Smooth muscle cell (in vitro differentiated cells): ENCODE data around the gene NCAN. TPM values are rescaled to one million over a fixed set of nuclear protein-coding genes. Genes with fewer than 3 reads are reported as not detected.

ENCODE experiments used
- DNase-seq: peaks from one replicate; lab custom pipeline; 2025; ENCODE audit not compliant: unreplicated experiment; lab: John Stamatoyannopoulos, UW
- H2AFZ ChIP-seq: fragments of 200-600 bp; sonication (generic); 2 replicates; pipeline ENCODE4 v1.6.0; 2016; ENCODE audit warnings: antibody characterized with exemption, low read depth, mild to moderate bottlenecking
- H3F3A ChIP-seq: fragments of 200-600 bp; sonication (generic); 2 replicates; pipeline ENCODE4 v1.6.0; 2017; ENCODE audit warnings: antibody characterized with exemption, low read depth
- H3K27ac ChIP-seq: fragments of 200-600 bp; sonication (generic); 2 replicates; pipeline ENCODE4 v1.5.1; 2016; ENCODE audit warnings: low read depth, mild to moderate bottlenecking
- H3K27me3 ChIP-seq: fragments of 200-600 bp; sonication (generic); 2 replicates; pipeline ENCODE4 v1.6.1; 2016; ENCODE audit warnings: low read depth, mild to moderate bottlenecking
- H3K36me3 ChIP-seq: fragments of 200-600 bp; sonication (generic); 2 replicates; pipeline ENCODE4 v1.5.1; 2016; ENCODE audit warnings: low read depth
- H3K4me1 ChIP-seq: fragments of 200-600 bp; sonication (generic); 2 replicates; pipeline ENCODE4 v1.5.1; 2016; ENCODE audit warnings: low read depth
- H3K4me2 ChIP-seq: fragments of 200-600 bp; sonication (generic); 2 replicates; pipeline ENCODE4 v1.6.0; 2016; ENCODE audit warnings: mild to moderate bottlenecking
- H3K4me3 ChIP-seq: fragments of 200-600 bp; sonication (generic); 2 replicates; pipeline ENCODE4 v1.5.1; 2016; ENCODE audit warnings: mild to moderate bottlenecking
- H3K79me2 ChIP-seq: fragments of 200-600 bp; sonication (generic); 2 replicates; pipeline ENCODE4 v1.6.0; 2016; ENCODE audit warnings: low read depth, mild to moderate bottlenecking
- H3K9ac ChIP-seq: fragments of 200-600 bp; sonication (generic); 2 replicates; pipeline ENCODE4 v1.6.0; 2016; ENCODE audit warnings: low read depth
- H3K9me3 ChIP-seq: fragments of 200-600 bp; sonication (generic); replicated peaks from 2 replicates; pipeline ENCODE4 v1.5.1; 2016; ENCODE audit warnings: low read depth
- H4K20me1 ChIP-seq: fragments of 200-600 bp; sonication (generic); 2 replicates; pipeline ENCODE4 v1.6.0; 2016; ENCODE audit warnings: low read depth
- WGBS: methylation state at CpG from one replicate; pipeline ENCODE4 v1.1.7; 2016; ENCODE audit warnings: low lambda C conversion rate; 5-methylcytosine and 5-hydroxymethylcytosine counted together
- polyA plus RNA-seq: library from polyadenylated mRNA; unstranded; fragments of >200 nt; fragmentation: Nextera tagmentation; extraction: Ambion mirVana; gene quantifications from 2 replicates; pipeline ENCODE4 v1.2.1, GENCODE V29; 2016
- total RNA-seq: library from RNA; depleted of rRNA; stranded (reverse); fragments of >200 nt; gene quantifications from 2 replicates; pipeline ENCODE4 v1.2.3, GENCODE V29; 2014
- TF ChIP-seq, protein P1 (sequence below): fragments of 200-600 bp; sonication (generic); IDR thresholded peaks from 2 replicates; pipeline ENCODE4 v1.5.1; 2017; ENCODE audit warnings: borderline replicate concordance, mild to moderate bottlenecking, antibody characterized with exemption; ENCODE audit not compliant: insufficient read depth, poor library complexity, severe bottlenecking

The NCAN gene
- total and polyA plus RNA-seq, 2 experiments from 2014 or later: not detected

DNA sequence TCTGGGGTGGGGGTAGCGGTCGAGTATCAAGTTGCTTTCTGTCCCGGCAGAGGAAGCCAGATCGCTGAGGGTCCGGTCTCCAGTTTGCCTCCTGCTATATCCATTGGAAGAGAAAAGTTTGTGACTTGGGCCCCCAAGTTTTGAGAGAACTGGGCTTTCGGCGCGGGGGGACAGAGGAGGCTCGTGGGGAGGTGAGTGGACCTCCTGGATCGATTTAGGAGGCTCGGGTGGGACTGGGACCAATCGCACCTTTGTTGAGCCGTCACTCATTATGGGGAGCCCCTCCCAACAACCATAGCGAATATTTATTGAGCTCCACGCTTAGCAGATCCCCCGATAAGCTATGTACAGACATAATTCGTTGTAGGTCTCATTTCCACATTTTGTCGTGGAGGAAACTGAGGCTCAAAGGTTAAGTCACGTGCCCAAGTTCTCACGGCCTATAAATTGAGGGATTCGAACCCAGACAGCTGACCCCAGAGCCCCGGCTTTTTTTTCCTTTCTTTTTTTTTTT lies 18.8 kb upstream of the NCAN start:
- Histone ChIP-seq H3F3A (no peaks in the 10 kb centered on the region), H2AFZ (peak overlapping the region; percentile 88), H3K4me3 (peak overlapping the region; percentile 100), H3K27me3 (no peaks in the 10 kb centered on the region), H3K9ac (peak overlapping the region; percentile 80), H3K79me2 (peaks cover 29% of the 10 kb centered on the region), H3K27ac (no peak overlapping the region), H3K4me2 (peak overlapping the region; percentile 89), H3K4me1 (peaks cover 8% of the 10 kb centered on the region), H3K9me3 (no peaks in the 10 kb centered on the region), H3K36me3 (no peaks in the 10 kb centered on the region), H4K20me1 (no peaks in the 10 kb centered on the region)
- 6% methylated on average over 22 of the region's 22 CpGs for WGBS
- TF ChIP-seq, protein P1, sequence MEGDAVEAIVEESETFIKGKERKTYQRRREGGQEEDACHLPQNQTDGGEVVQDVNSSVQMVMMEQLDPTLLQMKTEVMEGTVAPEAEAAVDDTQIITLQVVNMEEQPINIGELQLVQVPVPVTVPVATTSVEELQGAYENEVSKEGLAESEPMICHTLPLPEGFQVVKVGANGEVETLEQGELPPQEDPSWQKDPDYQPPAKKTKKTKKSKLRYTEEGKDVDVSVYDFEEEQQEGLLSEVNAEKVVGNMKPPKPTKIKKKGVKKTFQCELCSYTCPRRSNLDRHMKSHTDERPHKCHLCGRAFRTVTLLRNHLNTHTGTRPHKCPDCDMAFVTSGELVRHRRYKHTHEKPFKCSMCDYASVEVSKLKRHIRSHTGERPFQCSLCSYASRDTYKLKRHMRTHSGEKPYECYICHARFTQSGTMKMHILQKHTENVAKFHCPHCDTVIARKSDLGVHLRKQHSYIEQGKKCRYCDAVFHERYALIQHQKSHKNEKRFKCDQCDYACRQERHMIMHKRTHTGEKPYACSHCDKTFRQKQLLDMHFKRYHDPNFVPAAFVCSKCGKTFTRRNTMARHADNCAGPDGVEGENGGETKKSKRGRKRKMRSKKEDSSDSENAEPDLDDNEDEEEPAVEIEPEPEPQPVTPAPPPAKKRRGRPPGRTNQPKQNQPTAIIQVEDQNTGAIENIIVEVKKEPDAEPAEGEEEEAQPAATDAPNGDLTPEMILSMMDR: no peak
- DNase-seq: no peak

GRCh38 chr19:19193926-19194325 lies 17.8 kb upstream of the NCAN start:
- WGBS: 96% methylated on average over 5 of the region's 5 CpGs
- Histone ChIP-seq H3K4me3 (no peak overlapping the region), H3K9me3 (no peaks in the 10 kb centered on the region), H3K36me3 (no peaks in the 10 kb centered on the region), H3K79me2 (peaks cover 29% of the 10 kb centered on the region), H3F3A (no peaks in the 10 kb centered on the region), H3K27ac (no peak overlapping the region), H3K27me3 (no peaks in the 10 kb centered on the region), H4K20me1 (no peaks in the 10 kb centered on the region), H2AFZ (no peak overlapping the region), H3K9ac (no peak overlapping the region), H3K4me1 (peaks cover 8% of the 10 kb centered on the region), H3K4me2 (no peak overlapping the region)
- TF ChIP-seq, protein P1: no peak
- no peak for DNase-seq

DNA sequence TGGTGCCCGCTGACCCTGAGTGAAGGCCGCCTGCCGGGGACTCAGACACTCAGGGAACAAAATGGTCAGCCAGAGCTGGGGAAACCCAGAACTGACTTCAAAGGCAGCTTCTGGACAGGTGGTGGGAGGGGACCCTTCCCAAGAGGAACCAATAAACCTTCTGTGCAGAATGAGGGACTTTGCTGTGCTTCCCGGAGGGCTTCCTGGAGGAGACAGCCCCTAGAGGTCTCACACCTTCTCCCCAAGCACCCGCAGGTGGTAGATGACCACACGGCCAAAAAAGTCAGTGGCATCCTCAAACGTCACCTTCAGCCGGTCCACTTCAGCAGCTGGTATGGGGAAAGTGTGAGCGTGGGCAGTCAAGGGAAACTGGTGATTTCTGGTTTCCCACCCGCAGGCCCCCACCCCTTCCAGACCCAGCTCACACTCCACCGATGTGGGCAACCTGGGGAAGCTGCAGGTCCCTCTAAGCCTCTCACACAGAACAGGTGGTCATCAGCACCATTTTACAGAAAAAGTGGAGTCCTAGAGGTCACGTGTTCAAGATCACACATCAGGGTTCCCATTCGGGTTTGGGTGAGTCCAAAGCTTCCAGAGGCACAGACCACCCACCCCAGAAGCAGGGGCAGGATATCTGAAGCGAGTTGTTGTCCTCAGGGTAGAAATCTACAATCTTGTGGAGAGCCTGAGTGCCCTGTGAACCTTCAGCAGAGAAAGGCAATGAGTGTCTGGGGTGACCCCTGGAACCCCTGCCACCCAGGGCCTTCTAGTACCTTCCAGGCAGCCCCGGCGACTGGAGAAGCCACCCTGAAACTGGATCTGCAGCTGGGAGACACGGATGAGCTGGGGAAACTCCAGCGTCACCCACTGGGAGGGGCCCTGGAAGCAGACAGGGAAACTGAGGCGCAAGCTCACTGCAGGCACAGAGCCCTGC lies 9.8 kb upstream of the NCAN start:
- peak overlapping the region; percentile 76 for H3K4me3 ChIP-seq
- no peaks in the 10 kb centered on the region for H3K27me3 ChIP-seq
- TF ChIP-seq, protein P1: no peak
- H2AFZ ChIP-seq: no peak overlapping the region
- no peaks in the 10 kb centered on the region for H4K20me1 ChIP-seq
- no peak overlapping the region for H3K9ac ChIP-seq
- DNase-seq: no peak
- no peaks in the 10 kb centered on the region for H3K79me2 ChIP-seq
- H3K36me3 ChIP-seq: no peaks in the 10 kb centered on the region
- peak overlapping the region; percentile 93 for H3K4me2 ChIP-seq
- H3K4me1 ChIP-seq: peaks cover 7% of the 10 kb centered on the region
- no peaks in the 10 kb centered on the region for H3K9me3 ChIP-seq
- H3K27ac ChIP-seq: no peak overlapping the region
- H3F3A ChIP-seq: no peaks in the 10 kb centered on the region
- 87% methylated on average over 19 of the region's 19 CpGs for WGBS

DNA sequence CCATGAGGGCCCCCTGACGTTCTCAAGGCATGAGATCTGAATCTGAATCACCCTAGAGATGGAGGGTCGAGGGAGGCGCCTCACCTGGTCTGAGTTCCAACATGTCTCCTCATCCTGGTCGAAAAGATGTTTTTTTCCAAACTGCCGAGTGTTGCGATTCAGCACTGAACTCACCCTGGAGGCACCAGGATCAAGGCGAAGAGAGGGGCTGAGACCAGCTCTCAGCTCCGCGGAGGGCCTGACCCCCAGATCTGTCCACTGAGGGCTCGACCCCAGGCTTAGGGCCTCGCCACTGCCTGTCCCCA lies 9.1 kb upstream of the NCAN start:
- Histone ChIP-seq H3K4me3 (peak overlapping the region; percentile 76), H2AFZ (peak overlapping the region; percentile 40), H3K9me3 (no peaks in the 10 kb centered on the region), H4K20me1 (no peaks in the 10 kb centered on the region), H3K27me3 (no peaks in the 10 kb centered on the region), H3K9ac (peak overlapping the region; percentile 53), H3F3A (no peaks in the 10 kb centered on the region), H3K36me3 (no peaks in the 10 kb centered on the region), H3K4me2 (peak overlapping the region; percentile 93), H3K79me2 (no peaks in the 10 kb centered on the region), H3K27ac (peak overlapping the region; percentile 43), H3K4me1 (peaks cover 7% of the 10 kb centered on the region)
- TF ChIP-seq, protein P1: no peak
- DNase-seq: no peak
- WGBS: 22% methylated on average over 11 of the region's 11 CpGs
